OCI-LY3 (cell line): ENCODE data around the gene LY6G6C.

ENCODE experiments used
- H2AFZ ChIP-seq: fragments of 200-600, 300-600 bp; shearing (Covaris generic); 2 replicates; pipeline ENCODE4 v1.6.0; 2014; ENCODE audit warnings: antibody characterized with exemption, low read depth, low read length
- H3K27ac ChIP-seq: fragments of 200-600, 300-600 bp; sonication (generic); 2 replicates; pipeline ENCODE4 v1.5.1; 2014; ENCODE audit warnings: mild to moderate bottlenecking, low read length, moderate library complexity, mixed read lengths
- H3K27me3 ChIP-seq: fragments of 200-600, 300-600 bp; sonication (generic); 2 replicates; pipeline ENCODE4 v1.6.1; 2014; ENCODE audit warnings: low read depth, low read length, mixed read lengths
- H3K36me3 ChIP-seq: fragments of 200-600, 300-600 bp; sonication (generic); replicated peaks from 2 replicates; pipeline ENCODE3; 2014; ENCODE audit warnings: low read depth, low read length, mixed read lengths
- H3K4me1 ChIP-seq: fragments of 300-600, 200-600 bp; sonication (generic); 2 replicates; pipeline ENCODE4 v1.6.1; 2014; ENCODE audit warnings: low read length, mixed read lengths
- H3K4me2 ChIP-seq: fragments of 200-600, 300-600 bp; sonication (generic); 2 replicates; pipeline ENCODE4 v1.6.1; 2014; ENCODE audit warnings: low read length, mixed read lengths
- H3K4me3 ChIP-seq: fragments of 300-600, 200-600 bp; sonication (generic); 2 replicates; pipeline ENCODE4 v1.5.1; 2014; ENCODE audit warnings: antibody characterized with exemption, mild to moderate bottlenecking, low read length, moderate library complexity
- H3K79me2 ChIP-seq: fragments of 300-600, 200-600 bp; shearing (Covaris generic); 2 replicates; pipeline ENCODE4 v1.6.1; 2014; ENCODE audit warnings: mild to moderate bottlenecking, low read length, mixed read lengths
- H3K9ac ChIP-seq: fragments of 300-600, 200-600 bp; shearing (Covaris generic); 2 replicates; pipeline ENCODE4 v1.6.0; 2014; ENCODE audit warnings: mild to moderate bottlenecking, low read length, moderate library complexity
- H3K9me3 ChIP-seq: fragments of 200-600, 300-600 bp; shearing (Covaris generic); 2 replicates; pipeline ENCODE4 v1.6.1; 2014; ENCODE audit warnings: low read length, mixed read lengths; ENCODE audit not compliant: insufficient read depth
- H4K20me1 ChIP-seq: fragments of 200-600, 300-600 bp; sonication (generic); 2 replicates; pipeline ENCODE4 v1.6.1; 2016; ENCODE audit warnings: low read length, mixed read lengths; ENCODE audit not compliant: insufficient read depth
- CTCF ChIP-seq: fragments of 200-600, 300-600 bp; sonication (generic); IDR thresholded peaks from 2 replicates; pipeline ENCODE4 v1.5.1; 2014; ENCODE audit warnings: antibody characterized with exemption, low read length, low read depth
- EZH2phosphoT487 ChIP-seq: fragments of 200-600 bp; shearing (Covaris generic); IDR thresholded peaks from 2 replicates; pipeline ENCODE4 v1.6.1; 2018; ENCODE audit warnings: antibody characterized with exemption, mixed run types, low read depth

Gene LY6G6C

GRCh38 chr6:31676322-31676903 lies 45.1 kb downstream of the LY6G6C start:
- peaks cover 17% of the 10 kb centered on the region for H3K4me1 ChIP-seq
- H3K27me3 ChIP-seq: no peaks in the 10 kb centered on the region
- peak overlapping the region; percentile 37 for H3K4me2 ChIP-seq
- no peaks in the 10 kb centered on the region for H3K9me3 ChIP-seq
- TF ChIP-seq CTCF (no peak), EZH2phosphoT487 (no peak)
- no peak overlapping the region for H3K27ac ChIP-seq
- peaks cover 4% of the 10 kb centered on the region for H3K36me3 ChIP-seq
- no peak overlapping the region for H3K4me3 ChIP-seq
- H2AFZ ChIP-seq: no peak overlapping the region
- no peaks in the 10 kb centered on the region for H4K20me1 ChIP-seq
- no peak overlapping the region for H3K9ac ChIP-seq
- H3K79me2 ChIP-seq: no peaks in the 10 kb centered on the region

GRCh38 chr6:31669676-31670075 lies 51.9 kb downstream of the LY6G6C start, which contains the start of gene LY6G5B:
Gene LY6G5B (plus strand): TSS chr6:31669976. CDS start chr6:31670951, 975 bp downstream.
- Histone ChIP-seq H3K9ac (no peak within 1 kb of the TSS), H3K4me2 (no peak within 1 kb of the TSS), H3K4me3 (no peak within 1 kb of the TSS), H3K27me3 (no peaks in the 10 kb centered on the region), H3K79me2 (peaks cover 27% of the 10 kb centered on the region), H3K36me3 (peaks cover 25% of the 10 kb centered on the region), H3K9me3 (peaks cover 3% of the 10 kb centered on the region; the same call in 1 of the 2 replicates), H3K4me1 (peaks cover 5% of the 10 kb centered on the region), H4K20me1 (no peaks in the 10 kb centered on the region), H2AFZ (no peak within 1 kb of the TSS), H3K27ac (no peak within 1 kb of the TSS)
- TF ChIP-seq EZH2phosphoT487: no peak
- TF ChIP-seq CTCF: no peak
